HCT116 (cell line): Measurements from ENCODE around the gene NFIA. TPM values are rescaled to one million over a fixed set of nuclear protein-coding genes. Genes with fewer than 3 reads are reported as not detected.

ENCODE experiments used
- ATAC-seq: fragments of 200-7000 bp; cut with Tn5 transposase; 2 replicates; pipeline ENCODE4 v1.9.1; 2020; ENCODE audit warnings: mild to moderate bottlenecking, moderate library complexity
- BruUV-seq: library from RNA; stranded (reverse); fragments of 400-500 nt; replicated peaks from 2 replicates; lab custom pipeline; 2021; lab: Mats Ljungman, UMichigan
- CTCF ChIA-PET: fragments of 300-600 bp; sonication (Branson Sonifier 250); formaldehyde crosslinking; loops from one replicate; lab custom pipeline; 2021; ENCODE audit warnings: antibody characterized with exemption; lab: Charles Lee
- POLR2A ChIA-PET: fragments of 300-600, 350-600 bp; sonication (Branson Sonifier 250); formaldehyde crosslinking; loops from one replicate; lab custom pipeline; 2021; ENCODE audit warnings: antibody characterized with exemption; lab: Charles Lee
- RAD21 ChIA-PET, 2 experiments: fragments of 300-600 bp; sonication (Branson Sonifier 250); formaldehyde crosslinking; loops; one replicate each; lab custom pipeline; 2023; ENCODE audit warnings: low total read pairs in 2 of 2; ENCODE audit not compliant: uncharacterized antibody in 2 of 2, unreplicated experiment in 2 of 2, low non-redundant PET in 1 of 2; lab: Charles Lee
- DNase-seq: peaks from one replicate; pipeline ENCODE4 v3.0.0-alpha.2; 2010; ENCODE audit warnings: low read depth, low spot score
- H2AFZ ChIP-seq: fragments of 200-600 bp; shearing (Covaris generic), sonication (generic); 2 replicates; pipeline ENCODE4 v1.6.1; 2017; ENCODE audit warnings: low read depth, mixed run types, mixed read lengths, antibody characterized with exemption, low read length; ENCODE audit not compliant: poor library complexity, severe bottlenecking
- H3K27ac ChIP-seq: 2 replicates; pipeline ENCODE4 v1.5.1; 2012; ENCODE audit warnings: low read depth, low read length
- H3K27me3 ChIP-seq: fragments of 200-600 bp; sonication (generic); 2 replicates; pipeline ENCODE4 v1.6.1; 2016; ENCODE audit warnings: mixed run types, low read length, mixed read lengths; ENCODE audit not compliant: insufficient read depth
- H3K36me3 ChIP-seq, 2 experiments: fragments of 200-500 bp in 1 of 2; fragments of 200-600 bp in 1 of 2; sonication (Bioruptor generic) in 1 of 2; sonication (generic) in 1 of 2; 2 replicates each; pipeline versions ENCODE4 v1.5.1 to v1.6.1; 2014 to 2016; ENCODE audit warnings: low read length in 2 of 2, inconsistent platforms in 1 of 2, mixed read lengths in 1 of 2, mixed run types in 1 of 2; ENCODE audit not compliant: insufficient read depth in 2 of 2, control insufficient read depth in 1 of 2
- H3K4me1 ChIP-seq, 2 experiments: fragments of 200-600 bp in 1 of 2; sonication (generic) in 1 of 2; 2 replicates each; pipeline versions ENCODE4 v1.5.1 to v1.6.1; 2012 to 2017; ENCODE audit warnings: low read length in 2 of 2, inconsistent platforms in 1 of 2, mild to moderate bottlenecking in 1 of 2, mixed read lengths in 1 of 2, mixed run types in 1 of 2, moderate library complexity in 1 of 2; ENCODE audit not compliant: insufficient read depth in 2 of 2, control insufficient read depth in 1 of 2
- H3K4me2 ChIP-seq: fragments of 200-600 bp; sonication (generic); 2 replicates; pipeline ENCODE4 v1.6.1; 2017; ENCODE audit warnings: mixed run types, low read length, mixed read lengths
- H3K4me3 ChIP-seq, 2 experiments: fragments of 200-600 bp in 1 of 2; sonication (generic) in 1 of 2; replicated peaks in 1 of 2; 2 replicates each; pipeline ENCODE4 v1.5.1; 2011 to 2016; ENCODE audit warnings: low read length in 2 of 2, control low read depth in 1 of 2, low read depth in 1 of 2, mild to moderate bottlenecking in 1 of 2, mixed read lengths in 1 of 2, mixed run types in 1 of 2
- H3K79me2 ChIP-seq: fragments of 200-600 bp; sonication (generic); 2 replicates; pipeline ENCODE4 v1.6.1; 2017; ENCODE audit warnings: mild to moderate bottlenecking, mixed run types, low read length, moderate library complexity, mixed read lengths; ENCODE audit not compliant: insufficient read depth
- H3K9ac ChIP-seq: fragments of 200-600 bp; sonication (generic); 2 replicates; pipeline ENCODE4 v1.6.1; 2016; ENCODE audit warnings: low read length, mixed read lengths
- H3K9me2 ChIP-seq: fragments of 200-600 bp; sonication (generic), shearing (Covaris generic); 2 replicates; pipeline ENCODE4 v1.6.1; 2017; ENCODE audit warnings: mixed run types, mild to moderate bottlenecking, moderate library complexity; ENCODE audit not compliant: insufficient read depth
- H3K9me3 ChIP-seq, 2 experiments: fragments of 200-500 bp in 1 of 2; fragments of 200-600 bp in 1 of 2; sonication (Bioruptor generic) in 1 of 2; sonication (generic) in 1 of 2; 2 replicates each; pipeline ENCODE4 v1.6.1; 2014 to 2017; ENCODE audit warnings: low read length in 2 of 2, mixed read lengths in 2 of 2, inconsistent platforms in 1 of 2, low read depth in 1 of 2, mild to moderate bottlenecking in 1 of 2, mixed run types in 1 of 2, moderate library complexity in 1 of 2; ENCODE audit not compliant: control insufficient read depth in 1 of 2, insufficient read depth in 1 of 2
- H4K20me1 ChIP-seq: fragments of 200-600 bp; sonication (generic), shearing (Covaris generic); 2 replicates; pipeline ENCODE4 v1.6.1; 2017; ENCODE audit warnings: mixed run types, mild to moderate bottlenecking, moderate library complexity; ENCODE audit not compliant: insufficient read depth
- CBX3 ChIP-seq: IDR thresholded peaks from 2 replicates; pipeline ENCODE4 v1.6.1; 2012; ENCODE audit warnings: low read depth
- EZH2phosphoT487 ChIP-seq: fragments of 200-600 bp; IDR thresholded peaks from 2 replicates; pipeline ENCODE4 v1.6.1; 2018; ENCODE audit warnings: antibody characterized with exemption, borderline replicate concordance
- JUND ChIP-seq: IDR thresholded peaks from 2 replicates; pipeline ENCODE4 v1.6.1; 2012
- POLR2A ChIP-seq: IDR thresholded peaks from 2 replicates; pipeline ENCODE4 v1.7.0; 2011; ENCODE audit warnings: borderline replicate concordance; ENCODE audit not compliant: insufficient read depth, insufficient read length; ENCODE audit errors: extremely low read depth
- REST ChIP-seq: IDR thresholded peaks from 2 replicates; pipeline ENCODE4 v1.6.1; 2012; ENCODE audit warnings: low read depth
- SRF ChIP-seq: IDR thresholded peaks from 2 replicates; pipeline ENCODE4 v1.6.1; 2012; ENCODE audit warnings: low read depth
- TCF7L2 ChIP-seq: IDR thresholded peaks from 2 replicates; pipeline ENCODE4 v1.7.0; 2011; ENCODE audit warnings: borderline replicate concordance, inconsistent platforms; ENCODE audit not compliant: insufficient read depth, insufficient read length; ENCODE audit errors: extremely low read depth
- intact Hi-C: fragments of 100-400 bp; cut with micrococcal nuclease; formaldehyde crosslinking; loops from 2 replicates; pipeline ENCODE4 v1.10.0; 2022
- total RNA-seq: library from RNA; stranded (reverse); gene quantifications from one replicate; pipeline ENCODE4 v1.2.1, GENCODE V29; 2021; ENCODE audit not compliant: unreplicated experiment
- TF ChIP-seq, protein P1 (sequence below): IDR thresholded peaks from 2 replicates; pipeline ENCODE4 v1.6.1; 2012

NFIA gene
- total RNA-seq, 1 experiment from 2014 or later = 17.2 TPM

GRCh38 chr1:61100578-61100977 is 18.2 kb downstream of the NFIA start:
- CTCF ChIA-PET = no interaction called here

More at GRCh38 chr1:61100578-61100977, 18.2 kb downstream of the NFIA start:
- Histone ChIP-seq H3K27ac (no peak overlapping the region), H4K20me1 (no peaks in the 10 kb centered on the region), H3K9me2 (no peaks in the 10 kb centered on the region), H3K27me3 (no peaks in the 10 kb centered on the region), H3K4me2 (no peak overlapping the region), H2AFZ (no peak overlapping the region), H3K4me3 (no peak overlapping the region), H3K4me1 (no peaks in the 10 kb centered on the region), H3K9ac (no peak overlapping the region), H3K9me3 (no peaks in the 10 kb centered on the region), H3K79me2 (peaks cover 27% of the 10 kb centered on the region), H3K36me3 (no peaks in the 10 kb centered on the region)
- RAD21 ChIA-PET = no interaction called here
- POLR2A ChIA-PET = no interaction called here
- TF ChIP-seq POLR2A (no peak), JUND (no peak), EZH2phosphoT487 (no peak), SRF (no peak), TCF7L2 (no peak), CBX3 (no peak), REST (no peak)
- TF ChIP-seq, protein P1, sequence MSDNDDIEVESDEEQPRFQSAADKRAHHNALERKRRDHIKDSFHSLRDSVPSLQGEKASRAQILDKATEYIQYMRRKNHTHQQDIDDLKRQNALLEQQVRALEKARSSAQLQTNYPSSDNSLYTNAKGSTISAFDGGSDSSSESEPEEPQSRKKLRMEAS = no peak
- intact Hi-C loops = no loop called here
- ATAC-seq (no peak), DNase-seq (no peak)
- no TSS peak for BruUV-seq
